Activated CD4-positive, alpha-beta memory T cell treated with anti-CD3 and anti-CD28 coated beads for 36 hours (primary cell): Measurements from ENCODE around the gene KISS1. TPM values are rescaled to one million over a fixed set of nuclear protein-coding genes. Genes with fewer than 3 reads are reported as not detected.

ENCODE experiments used
- CTCF ChIA-PET: fragments of 350-600 bp; sonication (Branson Sonifier 250); formaldehyde crosslinking; loops from one replicate; lab custom pipeline; 2021; ENCODE audit warnings: antibody characterized with exemption, inconsistent platforms; lab: Charles Lee
- POLR2A ChIA-PET: fragments of 350-600 bp; sonication (Branson Sonifier 250); formaldehyde crosslinking; loops from one replicate; lab custom pipeline; 2021; ENCODE audit warnings: antibody characterized with exemption; lab: Charles Lee
- DNase-seq: peaks from one replicate; pipeline ENCODE4 v3.0.0-alpha.2; 2020
- H3K27ac Mint-ChIP-seq: one replicate; pipeline ENCODE4 v1.8.0; 2021; ENCODE audit warnings: mixed read lengths
- H3K27me3 Mint-ChIP-seq: one replicate; pipeline ENCODE4 v1.8.0; 2021; ENCODE audit warnings: mixed read lengths
- H3K36me3 Mint-ChIP-seq: one replicate; pipeline ENCODE4 v1.8.0; 2021; ENCODE audit warnings: mixed read lengths
- H3K4me1 Mint-ChIP-seq: one replicate; pipeline ENCODE4 v1.8.0; 2021; ENCODE audit warnings: low read depth, mixed read lengths
- H3K4me3 Mint-ChIP-seq: one replicate; pipeline ENCODE4 v1.8.0; 2021; ENCODE audit warnings: mild to moderate bottlenecking, mixed read lengths
- H3K9me3 Mint-ChIP-seq: one replicate; pipeline ENCODE4 v1.8.0; 2021; ENCODE audit warnings: mixed read lengths
- intact Hi-C: fragments of 100-400 bp; cut with micrococcal nuclease; formaldehyde crosslinking; loops from one replicate; pipeline ENCODE4 v1.15.1; 2023
- total RNA-seq, 2 experiments: library from RNA; stranded (reverse); gene quantifications; one replicate each; pipeline ENCODE4 v1.2.3, GENCODE V29; 2021

Gene KISS1
- total RNA-seq, 2 experiments from 2014 or later: not detected

GRCh38 chr1:204186597-204186996 is 9.7 kb downstream of the KISS1 start:
- intact Hi-C loops: no loop called here
- no peaks in the 10 kb centered on the region for H3K36me3 Mint-ChIP-seq
- H3K4me3 Mint-ChIP-seq: no peak overlapping the region
- H3K4me1 Mint-ChIP-seq: peaks cover 13% of the 10 kb centered on the region
- DNase-seq: no peak
- peaks cover 38% of the 10 kb centered on the region for H3K27me3 Mint-ChIP-seq
- H3K9me3 Mint-ChIP-seq: no peaks in the 10 kb centered on the region
- ChIA-PET POLR2A (no interaction called here), CTCF (no interaction called here)
- H3K27ac Mint-ChIP-seq: no peak overlapping the region

GRCh38 chr1:204181116-204181515 is 15.2 kb downstream of the KISS1 start:
- ChIA-PET POLR2A (no interaction called here), CTCF (interaction anchor here (2.2 kb wide), 1 partner anchor 18 kb away, joined by 14 read pairs; no protein-coding TSS in a partner anchor)
- H3K27me3 Mint-ChIP-seq: peaks cover 1% of the 10 kb centered on the region
- no peak overlapping the region for H3K4me3 Mint-ChIP-seq
- no peaks in the 10 kb centered on the region for H3K9me3 Mint-ChIP-seq
- no peaks in the 10 kb centered on the region for H3K4me1 Mint-ChIP-seq
- no peaks in the 10 kb centered on the region for H3K36me3 Mint-ChIP-seq
- DNase-seq: no peak
- intact Hi-C loops: no loop called here
- H3K27ac Mint-ChIP-seq: no peak overlapping the region

- CTCF ChIA-PET: interaction anchor here (0.9 to 1.2 kb wide), 2 partner anchors 18 to 26 kb away, joined by 3 to 4 read pairs; no protein-coding TSS in a partner anchor
- H3K27ac Mint-ChIP-seq: no peak overlapping the region
- H3K36me3 Mint-ChIP-seq: no peaks in the 10 kb centered on the region
- POLR2A ChIA-PET: no interaction called here
- H3K4me3 Mint-ChIP-seq: no peak overlapping the region
- DNase-seq: no peak
- H3K4me1 Mint-ChIP-seq: no peaks in the 10 kb centered on the region
- H3K27me3 Mint-ChIP-seq: peaks cover 1% of the 10 kb centered on the region
- intact Hi-C loops: no loop called here
- H3K9me3 Mint-ChIP-seq: no peaks in the 10 kb centered on the region
These were observed 16.2 kb downstream of the KISS1 start for GRCh38 chr1:204180133-204180532.

- ChIA-PET POLR2A (no interaction called here), CTCF (no interaction called here)
- Mint-ChIP-seq H3K4me1 (no peaks in the 10 kb centered on the region), H3K9me3 (no peaks in the 10 kb centered on the region), H3K27me3 (peaks cover 6% of the 10 kb centered on the region), H3K4me3 (no peak overlapping the region), H3K36me3 (no peaks in the 10 kb centered on the region), H3K27ac (no peak overlapping the region)
- intact Hi-C loops: no loop called here
- DNase-seq: no peak
These were observed 17.6 kb downstream of the KISS1 start for GRCh38 chr1:204178487-204179281.

- DNase-seq: no peak
- ChIA-PET POLR2A (no interaction called here), CTCF (interaction anchor here (1.8 kb wide), 1 partner anchor 15 kb away, joined by 5 read pairs; no protein-coding TSS in a partner anchor)
- Mint-ChIP-seq H3K36me3 (peaks cover 2% of the 10 kb centered on the region), H3K27ac (no peak overlapping the region), H3K4me1 (no peaks in the 10 kb centered on the region), H3K27me3 (peaks cover 8% of the 10 kb centered on the region), H3K4me3 (no peak overlapping the region), H3K9me3 (peaks cover 4% of the 10 kb centered on the region)
- intact Hi-C loops: no loop called here
These were observed 19.2 kb downstream of the KISS1 start for GRCh38 chr1:204177133-204177532.

GRCh38 chr1:204176049-204176448 is 20.2 kb downstream of the KISS1 start:
- intact Hi-C loops: no loop called here
- ChIA-PET CTCF (interaction anchor here (1.0 to 1.8 kb wide), 2 partner anchors 13 to 255 kb away, joined by 3 to 5 read pairs; no protein-coding TSS in a partner anchor), POLR2A (no interaction called here)

GRCh38 chr1:204174958-204175357 is 21.3 kb downstream of the KISS1 start:
- H3K4me1 Mint-ChIP-seq: no peaks in the 10 kb centered on the region
- H3K9me3 Mint-ChIP-seq: peaks cover 23% of the 10 kb centered on the region

More at GRCh38 chr1:204176049-204176448, 20.2 kb downstream of the KISS1 start:
- H3K27ac Mint-ChIP-seq: no peak overlapping the region
- H3K4me3 Mint-ChIP-seq: no peak overlapping the region
- DNase-seq: no peak
- H3K36me3 Mint-ChIP-seq: peaks cover 4% of the 10 kb centered on the region
- peaks cover 13% of the 10 kb centered on the region for H3K9me3 Mint-ChIP-seq
- peaks cover 8% of the 10 kb centered on the region for H3K27me3 Mint-ChIP-seq
- H3K4me1 Mint-ChIP-seq: no peaks in the 10 kb centered on the region

GRCh38 chr1:204172404-204173029 is 23.8 kb downstream of the KISS1 start:
- peaks cover 41% of the 10 kb centered on the region for H3K9me3 Mint-ChIP-seq
- no peak for DNase-seq
- H3K4me3 Mint-ChIP-seq: no peak overlapping the region
- ChIA-PET POLR2A (no interaction called here), CTCF (interaction anchor here (2.0 to 2.6 kb wide), 2 partner anchors 10 to 35 kb away, joined by 5 to 9 read pairs; no protein-coding TSS in a partner anchor)
- no peaks in the 10 kb centered on the region for H3K4me1 Mint-ChIP-seq
- no peak overlapping the region for H3K27ac Mint-ChIP-seq
- H3K36me3 Mint-ChIP-seq: peaks cover 11% of the 10 kb centered on the region
- H3K27me3 Mint-ChIP-seq: peaks cover 7% of the 10 kb centered on the region
- intact Hi-C loops: no loop called here

More at GRCh38 chr1:204174958-204175357, 21.3 kb downstream of the KISS1 start:
- CTCF ChIA-PET: interaction anchor here (1.0 to 1.4 kb wide), 2 partner anchors 12 to 256 kb away, joined by 3 read pairs; no protein-coding TSS in a partner anchor
- Mint-ChIP-seq H3K27ac (no peak overlapping the region), H3K27me3 (peaks cover 8% of the 10 kb centered on the region), H3K36me3 (peaks cover 7% of the 10 kb centered on the region), H3K4me3 (no peak overlapping the region)
- intact Hi-C loops: no loop called here
- POLR2A ChIA-PET: no interaction called here
- DNase-seq: no peak

- Mint-ChIP-seq H3K9me3 (peaks cover 46% of the 10 kb centered on the region), H3K4me3 (no peak overlapping the region), H3K27me3 (peaks cover 7% of the 10 kb centered on the region), H3K36me3 (peaks cover 11% of the 10 kb centered on the region), H3K4me1 (no peaks in the 10 kb centered on the region), H3K27ac (no peak overlapping the region)
- CTCF ChIA-PET: interaction anchor here (2.0 to 2.6 kb wide), 2 partner anchors 9 to 36 kb away, joined by 5 to 9 read pairs; no protein-coding TSS in a partner anchor
- POLR2A ChIA-PET: no interaction called here
- intact Hi-C loops: no loop called here
- DNase-seq: no peak
These were observed 24.5 kb downstream of the KISS1 start for GRCh38 chr1:204171751-204172178.

- Mint-ChIP-seq H3K36me3 (peaks cover 11% of the 10 kb centered on the region), H3K9me3 (peaks cover 46% of the 10 kb centered on the region), H3K4me3 (no peak overlapping the region), H3K27me3 (peaks cover 7% of the 10 kb centered on the region), H3K4me1 (no peaks in the 10 kb centered on the region), H3K27ac (no peak overlapping the region)
- POLR2A ChIA-PET: no interaction called here
- CTCF ChIA-PET: interaction anchor here (2.6 kb wide), 1 partner anchor 8 kb away, joined by 9 read pairs; no protein-coding TSS in a partner anchor
- intact Hi-C loops: no loop called here
- DNase-seq: no peak
These were observed 25.7 kb downstream of the KISS1 start for GRCh38 chr1:204170494-204171155.

GRCh38 chr1:204169858-204170257 is 26.4 kb downstream of the KISS1 start:
- intact Hi-C loops: no loop called here
- H3K27ac Mint-ChIP-seq: no peak overlapping the region
- ChIA-PET POLR2A (no interaction called here), CTCF (interaction anchor here (0.7 to 8.7 kb wide), 2 partner anchors 37 to 229 kb away, joined by 3 to 68 read pairs; no protein-coding TSS in a partner anchor)
- H3K9me3 Mint-ChIP-seq: peaks cover 46% of the 10 kb centered on the region
- H3K36me3 Mint-ChIP-seq: peaks cover 11% of the 10 kb centered on the region
- H3K27me3 Mint-ChIP-seq: peaks cover 7% of the 10 kb centered on the region
- no peaks in the 10 kb centered on the region for H3K4me1 Mint-ChIP-seq
- no peak for DNase-seq
- no peak overlapping the region for H3K4me3 Mint-ChIP-seq
